HEK293T (cell line): ENCODE data around the gene ASPM.
A peak's percentile ranks its signal among the peaks of the same experiment; 100 is the strongest.

Source experiments
- CTCF ChIA-PET: fragments of 350-600 bp; formaldehyde crosslinking; extraction: SDS; loops from one replicate; lab custom pipeline; 2021; ENCODE audit warnings: antibody characterized with exemption, inconsistent platforms; lab: Yijun Ruan, JAX
- POLR2A ChIA-PET: fragments of 350-600 bp; formaldehyde crosslinking; extraction: SDS; loops from one replicate; lab custom pipeline; 2020; ENCODE audit warnings: antibody characterized with exemption, inconsistent platforms; lab: Yijun Ruan, JAX
- DNase-seq: peaks from one replicate; pipeline ENCODE4 v3.0.0; 2012; ENCODE audit warnings: mixed read lengths; ENCODE audit errors: extremely low spot score
- ARNT ChIP-seq: fragments of 450-650 bp; IDR thresholded peaks from 2 replicates; pipeline ENCODE4 v1.6.1; 2017; ENCODE audit warnings: mild to moderate bottlenecking
- BHLHE40 ChIP-seq: fragments of 450-650 bp; IDR thresholded peaks from 2 replicates; pipeline ENCODE4 v1.6.1; 2016; ENCODE audit warnings: mild to moderate bottlenecking, moderate library complexity, borderline replicate concordance
- CTBP1 ChIP-seq: fragments of 450-650 bp; IDR thresholded peaks from 2 replicates; pipeline ENCODE4 v1.6.1; 2016; ENCODE audit warnings: borderline replicate concordance
- ELF4 ChIP-seq: fragments of 450-650 bp; IDR thresholded peaks from 2 replicates; pipeline ENCODE4 v1.6.1; 2017; ENCODE audit warnings: antibody characterized with exemption
- FOXA1 ChIP-seq: fragments of 450-650 bp; IDR thresholded peaks from 2 replicates; pipeline ENCODE4 v1.6.1; 2016; ENCODE audit warnings: mild to moderate bottlenecking
- FOXK2 ChIP-seq: fragments of 450-650 bp; IDR thresholded peaks from 2 replicates; pipeline ENCODE4 v1.6.1; 2016; ENCODE audit warnings: mild to moderate bottlenecking
- FOXM1 ChIP-seq: fragments of 450-650 bp; IDR thresholded peaks from 2 replicates; pipeline ENCODE4 v1.6.1; 2017; ENCODE audit warnings: mild to moderate bottlenecking, borderline replicate concordance
- HDGF ChIP-seq: fragments of 450-650 bp; IDR thresholded peaks from 2 replicates; pipeline ENCODE4 v1.6.1; 2017; ENCODE audit warnings: antibody characterized with exemption, borderline replicate concordance
- L3MBTL2 ChIP-seq: fragments of 450-650 bp; conservative IDR thresholded peaks from 2 replicates; pipeline ENCODE4 v1.6.1; 2016; ENCODE audit warnings: mild to moderate bottlenecking
- LEF1 ChIP-seq: fragments of 450-650 bp; IDR thresholded peaks from 2 replicates; pipeline ENCODE4 v1.6.1; 2017; ENCODE audit warnings: mild to moderate bottlenecking, borderline replicate concordance
- NFRKB ChIP-seq: fragments of 450-650 bp; IDR thresholded peaks from 2 replicates; pipeline ENCODE4 v1.6.1; 2016; ENCODE audit warnings: mild to moderate bottlenecking, moderate library complexity
- SP1 ChIP-seq: fragments of 450-650 bp; IDR thresholded peaks from 2 replicates; pipeline ENCODE4 v1.6.1; 2017
- SUZ12 ChIP-seq: fragments of 450-650 bp; IDR thresholded peaks from 2 replicates; pipeline ENCODE4 v1.6.1; 2016; ENCODE audit warnings: mild to moderate bottlenecking
- TARDBP ChIP-seq: fragments of 450-650 bp; IDR thresholded peaks from 2 replicates; pipeline ENCODE4 v1.6.1; 2016
- ZNF384 ChIP-seq: fragments of 450-650 bp; IDR thresholded peaks from 2 replicates; pipeline ENCODE4 v1.6.1; 2016
- TF ChIP-seq, protein P1 (sequence below): fragments of 450-650 bp; IDR thresholded peaks from 2 replicates; pipeline ENCODE4 v1.6.1; 2016

ASPM gene

DNA sequence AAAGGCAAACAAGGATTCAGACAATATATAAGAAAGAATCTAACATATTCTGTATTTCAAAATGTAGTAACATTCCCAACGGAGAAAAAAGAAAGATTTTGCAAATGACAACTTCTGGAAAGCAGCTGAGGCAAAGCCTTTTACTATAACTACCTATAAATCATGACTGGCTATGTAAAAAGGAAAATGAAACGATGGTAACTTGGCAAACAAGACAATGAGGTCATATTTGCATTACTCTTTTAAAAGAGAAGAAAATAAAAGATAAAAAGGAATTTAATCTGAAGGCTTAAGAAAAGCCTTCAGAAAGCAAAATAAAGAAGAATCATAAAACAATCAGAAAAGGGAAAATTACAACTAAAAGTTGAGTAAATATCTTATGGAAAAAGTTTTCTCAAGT, 25.1 kb upstream of the ASPM start:
- no peak for DNase-seq
- ChIA-PET POLR2A (no interaction called here), CTCF (no interaction called here)
- TF ChIP-seq FOXK2 (no peak), LEF1 (no peak), HDGF (no peak), NFRKB (no peak), SP1 (no peak), SUZ12 (no peak), ELF4 (no peak), ZNF384 (no peak), TARDBP (no peak)

DNA sequence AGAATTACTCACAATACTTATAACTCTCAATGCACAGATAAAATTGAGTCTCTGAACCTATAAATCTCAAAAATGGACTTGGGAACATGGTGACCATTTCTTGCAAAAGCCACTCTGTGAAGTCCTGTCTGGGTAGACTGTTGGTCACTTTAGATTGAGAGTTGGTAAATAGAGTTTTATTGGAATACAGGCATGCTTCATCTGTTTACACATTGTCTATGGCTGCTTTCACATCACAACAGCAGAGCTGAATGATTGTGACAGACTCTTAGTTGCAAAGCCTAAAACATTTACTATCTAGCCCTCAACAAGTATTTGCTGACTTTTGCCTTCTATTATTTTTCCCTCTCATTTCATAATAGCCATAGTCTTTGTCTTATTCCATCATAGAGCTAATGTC, 24.1 kb upstream of the ASPM start:
- ChIA-PET POLR2A (no interaction called here), CTCF (no interaction called here)

DNA sequence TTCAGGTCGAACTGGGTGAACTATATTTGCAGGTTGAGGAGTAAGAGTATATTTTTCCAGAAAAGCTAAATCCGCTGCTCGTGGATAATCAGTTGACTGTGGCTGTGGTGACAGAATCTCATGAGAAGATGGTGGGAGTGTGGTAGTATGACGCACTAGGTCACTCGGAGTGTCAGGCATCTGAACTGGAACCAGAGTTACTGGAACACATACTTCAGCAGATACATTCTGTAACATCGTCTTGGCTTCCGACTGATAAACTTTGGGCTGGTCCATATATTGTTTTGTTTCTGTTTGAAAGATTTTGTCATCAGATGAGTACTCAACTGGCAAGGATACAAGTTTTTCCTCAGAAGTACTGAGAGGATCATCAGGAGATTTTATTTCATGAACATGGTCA, 13.0 kb upstream of the ASPM start:
- TF ChIP-seq ELF4 = no peak
- TF ChIP-seq CTBP1 = no peak
- no peak for TF ChIP-seq BHLHE40
- no peak for TF ChIP-seq ZNF384
- no peak for TF ChIP-seq TARDBP
- TF ChIP-seq SUZ12 = no peak
- TF ChIP-seq FOXA1 = no peak
- no peak for TF ChIP-seq LEF1
- no peak for TF ChIP-seq NFRKB
- TF ChIP-seq FOXK2 = no peak
- no peak for TF ChIP-seq L3MBTL2
- no peak for TF ChIP-seq ARNT
- TF ChIP-seq FOXM1 = no peak
- TF ChIP-seq, protein P1, sequence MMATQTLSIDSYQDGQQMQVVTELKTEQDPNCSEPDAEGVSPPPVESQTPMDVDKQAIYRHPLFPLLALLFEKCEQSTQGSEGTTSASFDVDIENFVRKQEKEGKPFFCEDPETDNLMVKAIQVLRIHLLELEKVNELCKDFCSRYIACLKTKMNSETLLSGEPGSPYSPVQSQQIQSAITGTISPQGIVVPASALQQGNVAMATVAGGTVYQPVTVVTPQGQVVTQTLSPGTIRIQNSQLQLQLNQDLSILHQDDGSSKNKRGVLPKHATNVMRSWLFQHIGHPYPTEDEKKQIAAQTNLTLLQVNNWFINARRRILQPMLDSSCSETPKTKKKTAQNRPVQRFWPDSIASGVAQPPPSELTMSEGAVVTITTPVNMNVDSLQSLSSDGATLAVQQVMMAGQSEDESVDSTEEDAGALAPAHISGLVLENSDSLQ = no peak
- no peak for TF ChIP-seq HDGF
- TF ChIP-seq SP1 = no peak
- ChIA-PET CTCF (no interaction called here), POLR2A (no interaction called here)

More for the DNA sequence above, 24.1 kb upstream of the ASPM start:
- TF ChIP-seq, protein P1 = no peak
- TF ChIP-seq HDGF = no peak
- TF ChIP-seq CTBP1 = no peak
- TF ChIP-seq FOXK2 = no peak
- no peak for TF ChIP-seq ELF4
- TF ChIP-seq BHLHE40 = no peak
- TF ChIP-seq FOXM1 = no peak
- TF ChIP-seq FOXA1 = no peak
- TF ChIP-seq SUZ12 = no peak
- no peak for TF ChIP-seq LEF1
- TF ChIP-seq SP1 = no peak
- no peak for TF ChIP-seq NFRKB
- no peak for TF ChIP-seq L3MBTL2
- TF ChIP-seq ZNF384 = no peak
- no peak for TF ChIP-seq ARNT
- no peak for TF ChIP-seq TARDBP
- DNase-seq = no peak

DNA sequence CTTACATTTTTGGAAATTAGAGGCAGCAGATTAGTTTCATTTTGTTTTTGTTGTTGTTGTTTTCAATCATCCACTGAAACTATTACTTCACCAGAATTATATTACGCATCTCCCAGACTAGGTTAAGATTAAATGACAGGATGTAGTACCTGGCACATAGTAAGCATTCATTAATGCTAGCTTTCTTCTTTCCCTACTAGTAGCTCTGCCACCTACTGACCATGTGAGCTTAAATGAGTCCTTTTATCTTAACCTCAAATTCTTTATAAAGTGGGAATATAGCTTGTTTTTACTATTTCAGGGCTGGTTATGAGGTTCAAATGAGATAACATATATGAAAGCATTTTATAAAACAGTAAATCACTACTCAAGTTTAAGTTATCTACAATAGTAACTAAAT, 10.2 kb upstream of the ASPM start:
- ChIA-PET POLR2A (no interaction called here), CTCF (no interaction called here)
- no peak for DNase-seq
- TF ChIP-seq FOXK2 (no peak), ZNF384 (no peak), NFRKB (no peak), SP1 (no peak), BHLHE40 (no peak), ELF4 (no peak), ARNT (no peak), FOXM1 (no peak), LEF1 (no peak), HDGF (no peak), SUZ12 (no peak), TARDBP (no peak), FOXA1 (no peak), CTBP1 (no peak), L3MBTL2 (no peak)
- TF ChIP-seq, protein P1 = no peak

More for the DNA sequence above, 13.0 kb upstream of the ASPM start:
- DNase-seq = no peak

DNA sequence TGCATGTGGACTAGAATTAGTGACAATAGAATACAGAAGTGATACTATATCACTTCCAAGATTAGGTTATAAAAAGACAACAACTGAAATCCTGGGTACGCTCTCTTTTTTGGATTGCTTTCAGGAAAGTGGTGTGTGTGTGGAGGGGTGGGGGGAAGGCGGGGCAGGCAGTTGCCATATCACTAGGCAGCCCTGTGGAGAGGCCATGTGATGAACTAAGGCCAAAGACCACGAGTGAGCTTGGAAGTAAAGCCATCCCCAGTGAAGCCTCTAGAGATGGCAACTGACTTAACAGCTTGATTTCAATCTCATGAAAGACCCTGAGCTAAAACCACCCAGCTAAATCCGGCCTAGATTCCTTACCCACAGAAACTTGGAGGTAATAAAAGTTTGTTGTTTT, 6.2 kb upstream of the ASPM start:
- TF ChIP-seq BHLHE40 (no peak), ARNT (no peak)
- POLR2A ChIA-PET = no interaction called here
- CTCF ChIA-PET = no interaction called here
- no peak for DNase-seq

DNA sequence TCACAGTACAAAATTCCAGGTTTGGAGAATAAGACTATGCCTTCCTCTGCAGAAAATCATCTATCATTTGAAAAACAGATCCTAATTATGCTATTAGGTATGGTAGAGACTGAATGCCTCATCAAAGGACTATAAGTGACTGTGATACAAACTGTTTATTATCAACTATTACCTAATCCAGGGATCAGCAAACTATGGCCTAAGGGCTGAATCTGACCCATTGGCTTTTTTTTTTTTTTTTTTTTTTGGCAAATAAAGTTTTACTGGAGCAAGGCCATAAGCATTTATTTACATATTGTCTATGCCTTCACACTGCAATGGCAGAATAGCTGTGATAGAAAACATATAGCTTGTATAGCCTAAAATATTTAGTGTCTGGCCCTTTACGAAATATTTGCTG, 4.7 kb upstream of the ASPM start:
- POLR2A ChIA-PET = no interaction called here
- DNase-seq = no peak
- CTCF ChIA-PET = no interaction called here
- TF ChIP-seq TARDBP (no peak), ZNF384 (peak; percentile 95)
- TF ChIP-seq, protein P1 = no peak
